ENCODE data around the gene CAT. TPM values are rescaled to one million over a fixed set of nuclear protein-coding genes. Genes with fewer than 3 reads are reported as not detected.
"Not testable (repeated sequence)": the region's sequence is repeated elsewhere in the genome, so short reads cannot be mapped to it uniquely, and the experiment has no call there.

CAT gene
- total RNA-seq, 2 experiments from 2014 or later, result 29.6 to 31.4 TPM

DNA sequence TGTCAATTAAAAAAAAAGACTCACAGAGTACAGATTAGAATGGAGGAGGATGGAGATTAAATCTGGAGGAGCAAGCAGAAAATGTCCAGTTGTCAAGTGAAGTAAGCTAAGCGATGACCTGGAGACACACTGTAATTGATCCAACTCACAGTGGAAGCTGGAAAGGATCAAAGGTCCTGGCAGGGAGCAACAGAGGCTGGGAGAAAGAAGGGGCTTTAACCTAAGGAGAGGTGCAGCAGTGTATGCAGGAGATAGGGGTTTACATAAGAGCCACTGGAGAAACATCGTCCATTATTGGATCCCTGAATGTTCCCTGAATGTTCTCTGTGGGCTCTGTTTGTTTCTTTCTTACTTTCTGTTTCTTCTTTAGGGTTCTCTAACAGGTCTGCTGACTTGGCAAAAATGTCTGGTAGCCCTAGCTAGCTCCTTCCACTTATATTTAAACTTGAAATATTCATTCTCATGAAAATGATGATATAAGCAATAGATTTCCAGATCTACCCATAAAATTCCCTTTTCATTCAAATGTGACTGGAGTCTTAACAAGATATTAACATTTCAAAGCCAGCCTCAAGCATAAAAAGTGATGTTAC lies 30.1 kb upstream of the CAT start:
- POLR2A ChIA-PET, result no interaction called here
- Mint-ChIP-seq H3K36me3 (peaks cover 8% of the 10 kb centered on the region), H3K4me3 (no peak overlapping the region), H3K9me3 (peaks cover 11% of the 10 kb centered on the region), H3K4me1 (ENCODE audit: low read depth) (peaks cover 18% of the 10 kb centered on the region), H3K27ac (no peak overlapping the region), H3K27me3 (peaks cover 12% of the 10 kb centered on the region)
- CTCF ChIA-PET, result no interaction called here
- DNase-seq, result no peak
- intact Hi-C loops (cut with micrococcal nuclease), result loop anchor here (10.0 kb wide), 1 partner anchor 246 kb away; no protein-coding TSS in a partner anchor

DNA sequence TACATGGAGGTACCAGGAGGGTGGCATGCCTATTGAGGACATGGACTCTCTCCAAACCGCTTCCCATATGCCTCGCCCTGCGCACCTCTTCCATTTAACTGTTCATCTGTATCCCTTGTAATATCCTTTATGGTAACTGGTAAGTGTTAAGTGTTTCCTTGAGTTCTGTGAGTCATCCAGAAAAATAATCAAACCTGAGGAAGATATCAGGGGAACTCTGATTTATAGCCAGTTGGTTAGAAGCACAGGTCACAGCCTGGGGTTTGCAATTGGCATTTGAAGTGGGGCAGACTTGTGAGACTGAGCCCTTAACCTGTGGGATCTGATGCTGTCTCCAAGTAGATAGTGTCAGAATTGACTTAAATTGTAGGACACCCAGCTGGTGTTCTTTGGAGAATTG lies 27.6 kb upstream of the CAT start:
- no peak for DNase-seq
- Mint-ChIP-seq H3K4me3 (no peak overlapping the region), H3K4me1 (ENCODE audit: low read depth) (no peaks in the 10 kb centered on the region), H3K9me3 (peaks cover 21% of the 10 kb centered on the region), H3K27ac (no peak overlapping the region), H3K36me3 (peaks cover 13% of the 10 kb centered on the region), H3K27me3 (peaks cover 18% of the 10 kb centered on the region)
- intact Hi-C loops (cut with micrococcal nuclease), result no loop called here
- CTCF ChIA-PET, result no interaction called here
- POLR2A ChIA-PET, result no interaction called here

DNA sequence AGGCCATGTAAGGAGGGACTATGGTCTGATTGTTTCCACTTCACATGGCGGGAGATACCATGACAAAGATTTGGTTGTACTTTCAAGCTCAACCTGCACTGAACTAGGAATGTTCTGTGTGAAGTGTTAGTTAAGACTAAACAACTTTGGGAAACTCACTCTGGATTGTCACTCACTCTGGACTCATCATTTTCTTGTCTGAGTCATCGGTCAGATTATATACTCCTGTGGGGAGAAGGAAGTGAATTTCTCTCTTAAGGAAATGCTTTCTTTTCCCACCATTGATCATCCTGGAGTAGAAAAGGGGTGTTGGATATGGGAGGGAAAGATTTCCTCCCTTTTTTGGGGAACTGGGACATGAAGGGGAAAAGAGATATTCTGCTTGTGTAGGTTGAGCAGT lies 26.9 kb upstream of the CAT start:
- ChIA-PET POLR2A (no interaction called here), CTCF (interaction anchor here (0.7 kb wide), 1 partner anchor 1155 kb away, joined by 3 read pairs; no protein-coding TSS in a partner anchor)
- intact Hi-C loops (cut with micrococcal nuclease), result no loop called here
- H3K27ac Mint-ChIP-seq, result no peak overlapping the region
- H3K36me3 Mint-ChIP-seq, result peaks cover 13% of the 10 kb centered on the region
- H3K27me3 Mint-ChIP-seq, result peaks cover 17% of the 10 kb centered on the region
- peaks cover 21% of the 10 kb centered on the region for H3K9me3 Mint-ChIP-seq
- no peak overlapping the region for H3K4me3 Mint-ChIP-seq
- H3K4me1 Mint-ChIP-seq (ENCODE audit: low read depth), result no peaks in the 10 kb centered on the region
- no peak for DNase-seq

DNA sequence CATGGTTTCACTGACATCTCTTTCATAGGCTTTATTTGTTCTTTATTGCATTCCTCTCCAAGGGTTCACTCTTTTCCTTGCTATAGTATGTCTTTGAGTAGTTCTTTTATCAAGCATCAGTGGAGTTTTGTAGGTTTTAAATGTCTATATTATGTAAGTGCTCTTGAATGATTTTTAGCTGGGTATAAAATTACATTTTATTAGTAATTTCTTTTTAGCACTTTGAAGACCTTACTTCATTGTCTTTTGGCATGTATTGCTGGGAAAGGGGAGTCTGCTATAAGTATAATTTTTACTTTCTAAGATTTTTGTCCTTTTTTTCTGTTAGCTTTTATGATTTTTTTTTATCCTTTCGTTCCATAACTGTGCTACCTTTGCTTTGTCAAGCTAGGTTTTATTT lies 25.5 kb upstream of the CAT start:
- POLR2A ChIA-PET, result no interaction called here

DNA sequence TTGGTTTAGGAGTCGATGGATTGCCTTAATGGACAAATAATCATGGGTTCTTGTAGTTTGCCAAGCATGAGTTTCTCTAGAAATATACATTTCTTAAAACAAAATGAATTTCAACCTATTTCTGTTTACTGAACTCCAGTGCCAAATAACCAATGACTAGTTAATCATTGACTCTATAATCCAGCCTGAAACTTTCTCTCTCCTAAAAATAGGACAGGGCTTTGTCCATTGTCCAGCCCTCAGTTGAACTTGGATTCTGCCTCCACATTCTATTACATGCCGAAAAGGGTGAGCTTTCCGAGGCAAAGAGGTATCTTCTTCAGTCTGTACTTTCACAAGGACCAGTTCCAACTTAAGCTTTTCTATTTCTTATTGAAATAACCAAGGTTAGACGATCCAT lies 23.2 kb upstream of the CAT start:
- ChIA-PET CTCF (no interaction called here), POLR2A (no interaction called here)
- Mint-ChIP-seq H3K4me3 (no peak overlapping the region), H3K4me1 (ENCODE audit: low read depth) (no peaks in the 10 kb centered on the region), H3K9me3 (peaks cover 21% of the 10 kb centered on the region), H3K27ac (no peak overlapping the region), H3K27me3 (peaks cover 16% of the 10 kb centered on the region), H3K36me3 (peaks cover 13% of the 10 kb centered on the region)
- DNase-seq, result no peak
- intact Hi-C loops (cut with micrococcal nuclease), result no loop called here

More for the DNA sequence above, 25.5 kb upstream of the CAT start:
- Mint-ChIP-seq H3K27me3 (peaks cover 17% of the 10 kb centered on the region), H3K36me3 (peaks cover 13% of the 10 kb centered on the region), H3K4me3 (no peak overlapping the region), H3K27ac (no peak overlapping the region), H3K9me3 (peaks cover 21% of the 10 kb centered on the region), H3K4me1 (ENCODE audit: low read depth) (no peaks in the 10 kb centered on the region)
- no peak for DNase-seq
- intact Hi-C loops (cut with micrococcal nuclease), result no loop called here
- CTCF ChIA-PET, result no interaction called here

DNA sequence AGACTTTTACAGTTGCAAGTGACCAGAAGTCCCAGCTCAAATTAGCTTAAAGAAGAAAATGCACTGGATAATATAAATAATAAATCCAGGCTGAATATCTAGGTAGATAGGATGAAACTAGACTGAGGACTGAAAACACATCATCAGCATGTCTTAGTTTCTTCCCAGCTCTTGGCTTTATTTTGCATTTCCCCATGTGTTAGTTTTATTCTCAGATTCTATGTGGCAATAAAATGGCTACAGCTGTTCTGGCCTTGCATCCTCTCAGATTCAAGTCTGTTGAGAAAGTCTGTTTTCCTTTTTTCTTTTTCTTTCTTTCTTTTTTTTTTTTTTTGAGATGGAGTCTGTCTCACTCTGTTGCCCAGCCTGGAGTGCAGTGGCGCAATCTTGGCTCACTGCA lies 22.6 kb upstream of the CAT start:
- no peaks in the 10 kb centered on the region for H3K4me1 Mint-ChIP-seq (ENCODE audit: low read depth)
- H3K27me3 Mint-ChIP-seq, result peaks cover 16% of the 10 kb centered on the region
- DNase-seq, result no peak
- no peak overlapping the region for H3K27ac Mint-ChIP-seq
- peaks cover 21% of the 10 kb centered on the region for H3K9me3 Mint-ChIP-seq
- ChIA-PET POLR2A (no interaction called here), CTCF (no interaction called here)
- H3K36me3 Mint-ChIP-seq, result peaks cover 13% of the 10 kb centered on the region
- H3K4me3 Mint-ChIP-seq, result no peak overlapping the region
- intact Hi-C loops (cut with micrococcal nuclease), result no loop called here

DNA sequence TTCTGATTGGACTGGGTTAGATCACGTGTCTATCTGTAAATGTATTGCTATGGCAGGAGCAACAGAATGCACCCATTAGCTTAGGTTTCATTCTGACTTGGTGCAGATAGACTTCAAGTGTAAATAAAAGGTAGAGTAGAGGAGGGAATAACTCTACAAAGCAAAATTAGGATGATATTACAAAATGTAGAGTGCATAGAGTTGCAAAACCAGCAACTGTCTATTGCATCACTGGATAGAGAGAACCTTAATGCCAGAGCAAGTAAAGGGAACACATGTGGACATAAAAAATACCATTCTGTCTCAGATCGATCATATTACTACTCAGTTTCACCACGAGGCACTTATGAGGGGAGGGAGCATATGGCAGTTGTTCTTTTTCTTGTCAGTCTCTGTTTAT lies 22.0 kb upstream of the CAT start:
- Mint-ChIP-seq H3K27ac (no peak overlapping the region), H3K27me3 (peaks cover 16% of the 10 kb centered on the region), H3K4me3 (no peak overlapping the region), H3K36me3 (peaks cover 13% of the 10 kb centered on the region), H3K9me3 (peaks cover 21% of the 10 kb centered on the region), H3K4me1 (ENCODE audit: low read depth) (no peaks in the 10 kb centered on the region)
- ChIA-PET CTCF (no interaction called here), POLR2A (no interaction called here)
- intact Hi-C loops (cut with micrococcal nuclease), result no loop called here
- no peak for DNase-seq

DNA sequence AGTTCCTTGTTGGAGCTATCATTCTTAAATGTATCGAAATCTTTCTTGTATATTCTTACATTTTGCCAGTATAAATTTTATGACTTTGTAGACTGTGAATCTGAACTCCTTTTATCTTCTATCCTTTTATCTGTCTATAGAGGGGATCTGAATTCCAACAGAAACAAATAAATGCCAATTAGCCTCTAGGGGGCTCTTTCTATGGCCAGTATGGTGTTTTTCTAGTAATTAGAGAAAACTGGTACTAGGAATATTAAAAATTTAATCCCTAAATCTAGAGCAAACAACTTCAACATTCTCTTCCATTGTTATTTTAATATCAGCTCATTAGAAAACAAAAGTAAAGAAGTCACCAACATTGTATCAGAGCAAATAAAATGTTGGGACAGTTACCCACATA lies 21.5 kb upstream of the CAT start:
- CTCF ChIA-PET, result interaction anchor here (1.3 kb wide), 1 partner anchor 76 kb away, joined by 4 read pairs; no protein-coding TSS in a partner anchor
- peaks cover 13% of the 10 kb centered on the region for H3K36me3 Mint-ChIP-seq

DNA sequence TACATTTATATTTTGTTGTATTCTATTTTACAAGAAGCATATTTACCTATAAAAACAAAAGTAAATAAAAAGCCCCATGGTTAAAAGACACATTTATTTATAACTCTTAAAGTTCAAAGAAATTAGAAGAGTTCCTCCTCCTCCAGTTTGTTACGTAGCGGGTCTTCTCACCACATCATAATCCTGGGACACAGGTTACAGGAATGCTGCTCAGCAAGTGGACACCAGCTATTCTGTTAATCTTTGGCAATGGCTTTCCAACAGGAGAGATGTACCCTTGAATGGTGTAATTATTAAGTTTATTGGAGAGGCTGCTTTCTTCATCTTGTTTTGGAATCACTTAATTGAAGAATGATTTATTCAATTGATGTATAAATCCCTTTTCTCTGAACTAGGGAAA lies 19.6 kb upstream of the CAT start:
- peaks cover 6% of the 10 kb centered on the region for H3K9me3 Mint-ChIP-seq
- H3K27ac Mint-ChIP-seq, result no peak overlapping the region
- no peak for DNase-seq
- ChIA-PET POLR2A (no interaction called here), CTCF (no interaction called here)
- H3K4me3 Mint-ChIP-seq, result no peak overlapping the region
- no peaks in the 10 kb centered on the region for H3K4me1 Mint-ChIP-seq (ENCODE audit: low read depth)
- H3K27me3 Mint-ChIP-seq, result peaks cover 25% of the 10 kb centered on the region
- intact Hi-C loops (cut with micrococcal nuclease), result no loop called here
- H3K36me3 Mint-ChIP-seq, result peaks cover 5% of the 10 kb centered on the region

More for the DNA sequence above, 21.5 kb upstream of the CAT start:
- DNase-seq, result no peak
- Mint-ChIP-seq H3K4me1 (ENCODE audit: low read depth) (no peaks in the 10 kb centered on the region), H3K4me3 (no peak overlapping the region), H3K9me3 (peaks cover 21% of the 10 kb centered on the region), H3K27ac (no peak overlapping the region), H3K27me3 (peaks cover 18% of the 10 kb centered on the region)
- intact Hi-C loops (cut with micrococcal nuclease), result no loop called here
- POLR2A ChIA-PET, result no interaction called here

DNA sequence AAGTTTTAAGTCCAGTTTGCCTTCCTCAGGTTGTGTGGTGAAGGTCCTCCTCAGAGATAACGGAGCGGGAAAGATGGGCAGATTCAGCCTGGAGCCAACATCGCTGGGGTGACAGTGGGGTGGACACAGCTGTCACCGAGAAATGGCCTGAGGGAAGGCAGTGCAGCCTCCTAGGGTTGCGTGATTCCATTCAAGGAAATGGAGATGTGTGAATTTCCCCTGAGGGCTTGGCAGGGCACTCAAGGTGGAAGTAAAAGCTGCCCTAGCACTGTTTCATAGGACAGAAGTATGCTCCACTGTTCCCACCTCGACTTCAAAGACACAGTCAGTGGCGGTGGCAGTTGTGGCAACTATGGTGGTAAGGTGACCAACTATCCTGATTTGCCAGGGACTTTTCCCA lies 15.4 kb upstream of the CAT start:
- Mint-ChIP-seq H3K27me3 (peaks cover 11% of the 10 kb centered on the region), H3K27ac (no peak overlapping the region), H3K4me3 (no peak overlapping the region), H3K36me3 (no peaks in the 10 kb centered on the region), H3K4me1 (ENCODE audit: low read depth) (no peaks in the 10 kb centered on the region), H3K9me3 (no peaks in the 10 kb centered on the region)
- POLR2A ChIA-PET, result no interaction called here
- DNase-seq, result no peak
- intact Hi-C loops (cut with micrococcal nuclease), result no loop called here
- CTCF ChIA-PET, result no interaction called here

DNA sequence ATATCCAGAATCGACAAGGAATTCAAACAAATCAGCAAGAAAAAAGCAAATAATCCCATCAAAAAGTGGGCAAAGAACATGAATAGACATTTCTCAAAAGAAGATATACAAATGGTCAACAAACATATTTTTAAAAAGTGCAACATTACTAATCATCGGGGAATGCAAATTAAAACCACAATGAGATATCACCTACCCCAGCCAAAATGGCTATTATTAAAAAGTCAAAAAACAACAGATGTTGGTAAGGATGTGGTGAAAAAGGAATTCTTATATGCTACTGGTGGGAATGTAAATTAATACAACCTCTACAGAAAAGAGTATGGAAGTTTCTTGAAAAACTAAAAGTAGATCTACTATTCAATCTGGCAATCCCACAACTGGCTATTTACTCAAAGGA lies 13.9 kb upstream of the CAT start:
- intact Hi-C loops (cut with micrococcal nuclease); POLR2A ChIA-PET; H3K4me1 Mint-ChIP-seq (ENCODE audit: low read depth); H3K36me3 Mint-ChIP-seq; DNase-seq; H3K9me3 Mint-ChIP-seq; H3K27ac Mint-ChIP-seq; CTCF ChIA-PET; H3K27me3 Mint-ChIP-seq; H3K4me3 Mint-ChIP-seq: not testable (repeated sequence)

DNA sequence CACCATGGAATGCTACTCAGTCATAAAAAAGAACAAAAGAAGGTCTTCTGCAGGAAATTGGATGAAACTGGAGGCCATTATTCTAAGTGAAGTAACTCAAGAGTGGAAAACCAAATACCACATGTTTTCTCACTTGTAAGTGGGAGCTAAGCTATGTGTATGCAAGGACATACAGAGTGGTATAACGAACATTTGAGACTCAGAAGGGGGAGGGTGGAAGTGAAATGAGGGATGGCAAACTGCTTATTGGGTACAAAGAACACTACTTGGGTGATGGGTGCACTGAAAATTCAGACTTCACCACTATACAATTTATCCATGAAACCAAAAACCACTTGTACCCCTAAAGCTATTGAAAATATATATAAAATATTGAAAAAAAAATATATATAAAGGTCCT lies 13.4 kb upstream of the CAT start:
- intact Hi-C loops (cut with micrococcal nuclease), result no loop called here
- Mint-ChIP-seq H3K27me3 (peaks cover 9% of the 10 kb centered on the region), H3K4me1 (ENCODE audit: low read depth) (no peaks in the 10 kb centered on the region), H3K36me3 (no peaks in the 10 kb centered on the region), H3K9me3 (no peaks in the 10 kb centered on the region), H3K4me3 (no peak overlapping the region), H3K27ac (no peak overlapping the region)
- no peak for DNase-seq
- ChIA-PET POLR2A (no interaction called here), CTCF (no interaction called here)

DNA sequence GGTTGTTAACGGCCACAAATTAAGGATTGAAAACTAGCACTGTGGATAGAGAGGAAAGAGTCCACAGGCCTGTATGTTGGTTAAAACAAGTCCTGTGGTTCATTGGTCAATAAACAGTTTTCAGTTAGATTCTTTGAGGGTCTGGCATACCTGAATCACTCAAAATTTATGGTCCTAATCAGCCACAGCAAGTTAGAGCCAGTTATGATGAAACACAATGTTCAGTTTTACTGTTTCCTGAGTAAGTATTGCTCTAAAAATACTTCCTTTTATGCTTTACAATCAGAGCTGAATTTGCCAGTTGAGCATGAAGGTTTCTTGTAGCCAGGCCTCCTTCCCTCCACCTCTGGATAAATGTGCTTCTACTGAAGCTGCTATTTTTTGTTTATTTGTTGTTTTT lies 12.9 kb upstream of the CAT start:
- intact Hi-C loops (cut with micrococcal nuclease), result no loop called here
- H3K4me3 Mint-ChIP-seq, result no peak overlapping the region
- no peak for DNase-seq
- H3K4me1 Mint-ChIP-seq (ENCODE audit: low read depth), result no peaks in the 10 kb centered on the region
- POLR2A ChIA-PET, result no interaction called here
- H3K27ac Mint-ChIP-seq, result no peak overlapping the region
- H3K9me3 Mint-ChIP-seq, result no peaks in the 10 kb centered on the region
- peaks cover 9% of the 10 kb centered on the region for H3K27me3 Mint-ChIP-seq
- no peaks in the 10 kb centered on the region for H3K36me3 Mint-ChIP-seq
- CTCF ChIA-PET, result no interaction called here
